Omental fat pad (tissue), 4 donors: ENCODE data around the gene TMSB4X. TPM values are rescaled to one million over a fixed set of nuclear protein-coding genes. Genes with fewer than 3 reads are reported as not detected.
"Not testable (repeated sequence)": the region's sequence is repeated elsewhere in the genome, so short reads cannot be mapped to it uniquely, and the experiment has no call there.

Experiments used
- ATAC-seq: fragments of 150-250 bp; one replicate; pipeline ENCODE4 v1.9.1; 2016; ENCODE audit warnings: mild to moderate bottlenecking, moderate library complexity; ENCODE audit not compliant: low FRiP score
- DNase-seq: peaks from one replicate; pipeline ENCODE4 v3.0.0-alpha.2; 2019; ENCODE audit warnings: low spot score
- total RNA-seq, 4 donors: library from RNA; depleted of rRNA; stranded (reverse); fragments of >200 nt; gene quantifications; one replicate each; pipeline ENCODE4 v1.1.0, GENCODE V29; 2016
- TF ChIP-seq, protein P1 (sequence below), 3 donors: fragments of 450-650 bp; IDR thresholded peaks; one replicate each; pipeline ENCODE4 v1.5.1; 2016 to 2017; ENCODE audit warnings: antibody characterized with exemption in 3 of 3, mild to moderate bottlenecking in 3 of 3, moderate library complexity in 2 of 3

Gene TMSB4X
- total RNA-seq, 4 donors from 2014 or later: 3,948 to 5,890 (median 5,138) TPM

DNA sequence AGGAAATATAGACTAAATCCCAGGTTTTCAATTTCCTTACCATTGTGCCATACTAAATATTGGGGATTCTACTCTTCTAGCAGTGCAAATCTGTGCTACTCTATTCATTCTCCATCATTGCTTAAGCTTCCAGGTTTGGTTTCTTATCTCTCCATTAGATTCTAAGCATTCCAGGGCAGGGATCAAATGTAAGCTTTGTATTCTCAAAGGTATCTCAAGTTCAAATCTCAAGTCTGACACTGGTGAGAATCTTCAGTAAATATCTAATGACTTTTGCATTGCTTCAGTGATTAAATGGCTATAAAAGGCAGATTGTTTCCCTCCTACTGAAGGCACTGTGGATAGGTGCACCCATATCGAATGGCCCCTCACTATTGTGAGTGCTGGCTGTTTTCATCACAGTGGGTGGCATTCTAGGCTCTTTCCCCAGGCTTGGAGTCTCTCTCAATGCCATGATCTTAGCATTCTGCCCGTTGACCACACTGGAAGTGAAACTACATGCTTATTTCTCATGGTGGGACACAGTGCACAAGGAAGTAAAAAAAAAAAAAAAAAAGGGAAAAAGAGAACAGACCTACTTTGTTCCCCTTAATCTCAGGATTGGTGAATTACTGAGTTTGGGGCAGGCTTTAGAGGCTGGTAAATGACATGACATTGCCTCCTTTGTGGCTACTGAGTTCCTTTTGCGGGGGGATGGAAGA, 40.8 kb downstream of the TMSB4X start:
- DNase-seq (no peak), ATAC-seq (no peak)
- TF ChIP-seq, protein P1, sequence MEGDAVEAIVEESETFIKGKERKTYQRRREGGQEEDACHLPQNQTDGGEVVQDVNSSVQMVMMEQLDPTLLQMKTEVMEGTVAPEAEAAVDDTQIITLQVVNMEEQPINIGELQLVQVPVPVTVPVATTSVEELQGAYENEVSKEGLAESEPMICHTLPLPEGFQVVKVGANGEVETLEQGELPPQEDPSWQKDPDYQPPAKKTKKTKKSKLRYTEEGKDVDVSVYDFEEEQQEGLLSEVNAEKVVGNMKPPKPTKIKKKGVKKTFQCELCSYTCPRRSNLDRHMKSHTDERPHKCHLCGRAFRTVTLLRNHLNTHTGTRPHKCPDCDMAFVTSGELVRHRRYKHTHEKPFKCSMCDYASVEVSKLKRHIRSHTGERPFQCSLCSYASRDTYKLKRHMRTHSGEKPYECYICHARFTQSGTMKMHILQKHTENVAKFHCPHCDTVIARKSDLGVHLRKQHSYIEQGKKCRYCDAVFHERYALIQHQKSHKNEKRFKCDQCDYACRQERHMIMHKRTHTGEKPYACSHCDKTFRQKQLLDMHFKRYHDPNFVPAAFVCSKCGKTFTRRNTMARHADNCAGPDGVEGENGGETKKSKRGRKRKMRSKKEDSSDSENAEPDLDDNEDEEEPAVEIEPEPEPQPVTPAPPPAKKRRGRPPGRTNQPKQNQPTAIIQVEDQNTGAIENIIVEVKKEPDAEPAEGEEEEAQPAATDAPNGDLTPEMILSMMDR (IDR thresholded peaks at IDR 0.05): no peak

DNA sequence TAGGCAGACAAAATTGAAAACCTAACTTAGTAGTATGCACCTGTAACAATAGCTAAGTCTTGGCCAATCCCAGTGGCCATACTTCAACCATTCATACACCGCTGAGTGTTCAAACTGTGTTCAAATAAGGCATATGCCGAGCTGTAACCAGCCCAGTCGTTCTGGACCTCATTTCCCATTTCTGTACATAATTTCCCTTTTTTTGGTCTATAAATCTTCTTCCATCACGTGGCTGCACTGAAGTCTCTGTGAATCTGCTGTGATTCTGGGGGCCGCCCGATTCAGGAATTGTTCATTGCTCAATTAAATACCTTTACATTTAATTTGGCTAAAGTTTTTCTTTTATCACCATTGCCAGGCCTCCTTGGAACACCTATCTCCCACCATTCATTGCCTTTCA, 41.8 kb downstream of the TMSB4X start:
- DNase-seq, ATAC-seq: not testable (repeated sequence)

DNA sequence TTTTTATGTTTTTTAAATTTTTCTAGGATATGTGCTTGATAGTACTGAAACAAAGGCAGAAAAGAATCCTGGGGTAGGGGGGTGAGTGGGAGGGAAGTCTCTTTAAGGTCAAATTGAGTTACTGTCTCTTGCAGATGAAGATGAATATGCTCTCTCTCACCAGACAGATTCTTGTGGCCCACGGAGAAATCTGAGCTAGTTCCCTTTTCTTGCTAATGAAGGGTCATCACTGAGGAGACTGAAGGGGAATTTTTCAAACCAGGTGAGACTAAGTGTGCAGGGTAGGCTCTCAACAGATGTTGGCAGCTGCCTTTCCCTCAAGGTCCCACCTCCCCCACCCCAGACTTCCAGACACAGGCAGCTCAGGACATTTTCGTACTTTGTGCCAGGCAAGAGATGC, 48.0 kb downstream of the TMSB4X start:
- TF ChIP-seq, protein P1 (IDR thresholded peaks at IDR 0.05): no peak
- no peak for ATAC-seq
- DNase-seq: no peak

DNA sequence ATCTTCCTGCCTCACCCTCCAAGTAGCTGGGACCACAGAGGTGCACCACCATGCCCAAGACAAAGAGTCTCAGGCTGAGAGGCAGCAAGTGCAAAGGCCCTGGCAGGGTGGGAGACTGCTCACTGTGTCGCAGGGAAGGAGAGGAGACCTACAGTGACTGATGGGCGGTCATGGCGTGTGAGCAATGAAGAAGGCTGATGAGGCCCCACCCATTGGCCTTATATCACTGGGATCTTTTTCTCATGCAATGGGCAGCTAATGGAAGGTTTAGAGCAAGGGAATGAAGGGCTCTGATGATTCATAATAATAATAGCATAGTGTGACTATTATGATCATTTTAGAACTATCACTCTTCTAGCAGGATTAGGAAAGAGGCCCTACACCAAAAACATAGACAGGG, 48.7 kb downstream of the TMSB4X start:
- TF ChIP-seq, protein P1 (IDR thresholded peaks at IDR 0.05): no peak
- ATAC-seq: no peak
- DNase-seq: no peak

DNA sequence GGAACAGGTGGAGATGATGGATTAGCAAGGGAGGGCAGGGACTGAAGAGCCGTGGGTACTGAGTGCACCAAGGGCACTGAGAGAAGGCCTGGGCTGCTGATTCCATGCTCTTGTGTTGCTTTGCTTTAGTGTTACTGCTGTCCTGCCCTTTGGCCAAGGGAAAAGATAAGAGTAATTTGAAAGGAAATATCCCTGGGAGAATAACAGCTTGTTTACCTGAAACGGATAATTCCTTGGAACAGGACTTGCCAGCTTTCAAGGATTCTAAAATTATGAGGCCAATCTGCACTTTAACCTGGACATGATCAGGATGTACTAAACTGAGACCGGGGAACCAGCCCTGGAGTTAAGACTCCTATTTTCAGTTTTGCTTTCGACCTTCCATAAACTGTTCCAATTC, 49.1 kb downstream of the TMSB4X start:
- no peak for ATAC-seq
- no peak for DNase-seq
- TF ChIP-seq, protein P1 (IDR thresholded peaks at IDR 0.05): no peak

DNA sequence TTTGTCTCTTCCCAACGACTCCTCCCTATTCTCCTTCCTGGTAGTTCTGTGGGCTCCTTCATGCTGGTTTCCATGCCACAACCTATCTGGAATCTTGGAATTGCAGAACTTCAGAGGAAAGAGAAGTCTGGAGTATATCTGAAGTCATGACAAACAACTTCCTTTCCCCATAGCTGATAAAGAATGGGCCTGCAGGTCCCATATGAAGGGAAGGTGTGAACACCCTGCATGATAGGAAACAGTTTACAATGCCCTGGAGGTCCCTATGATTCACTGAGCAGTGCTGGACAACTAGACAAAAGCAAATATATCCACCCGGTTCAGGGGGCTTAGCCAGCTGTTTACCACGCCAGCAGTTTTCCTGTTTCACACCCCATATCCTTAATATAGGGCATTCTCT, 50.1 kb downstream of the TMSB4X start:
- DNase-seq (no peak), ATAC-seq (no peak)
- TF ChIP-seq, protein P1 (IDR thresholded peaks at IDR 0.05): no peak

Other genes starting within 250 kb of the TMSB4X start
- gene PRPS2, start 183.7 kb upstream of the TMSB4X start, total RNA-seq: 10 to 100 TPM; 13.0 to 23.5 (median 19.4) TPM
- gene TLR7, start 108.0 kb upstream of the TMSB4X start, total RNA-seq: 1 to 10 TPM in 2 of 4 donors, under 1 TPM in 2; 0.32 to 1.3 (median 0.95) TPM
- gene TLR8, start 68.5 kb upstream of the TMSB4X start, total RNA-seq: 10 to 100 TPM in 1 of 4 donors, 1 to 10 TPM in 3; 1.4 to 10.9 (median 6.1) TPM
- not detected for gene FAM9C, start 69.5 kb downstream of the TMSB4X start, total RNA-seq